ENCODE data around the gene SPTA1.
"Not testable (repeated sequence)": the region's sequence is repeated elsewhere in the genome, so short reads cannot be mapped to it uniquely, and the experiment has no call there.

SPTA1 gene

GRCh38 chr1:158706096-158706495 is 19.6 kb upstream of the SPTA1 start:
- TF ChIP-seq CTCF (IDR thresholded peaks at IDR 0.05; ENCODE audit: control extremely low read depth, extremely low read depth, low read depth, missing control alignments), result no peak
- ChIA-PET POLR2A (no interaction called here), CTCF (no interaction called here)
- no peak for DNase-seq (ENCODE audit: extremely low spot score)

GRCh38 chr1:158700552-158700951 is 14.0 kb upstream of the SPTA1 start, which contains the start of gene OR6K2:
Gene OR6K2 (minus strand): TSS chr1:158700652. CDS start chr1:158700652, 0 bp downstream.
- TF ChIP-seq CTCF (IDR thresholded peaks at IDR 0.05; ENCODE audit: control extremely low read depth, extremely low read depth, low read depth, missing control alignments), result no peak
- no peak for DNase-seq (ENCODE audit: extremely low spot score)
- POLR2A ChIA-PET, result no interaction called here
- CTCF ChIA-PET, result no interaction called here

GRCh38 chr1:158694596-158694995 is 8.1 kb upstream of the SPTA1 start:
- ChIA-PET POLR2A (no interaction called here), CTCF (no interaction called here)
- DNase-seq (ENCODE audit: extremely low spot score), result no peak
- TF ChIP-seq CTCF (IDR thresholded peaks at IDR 0.05; ENCODE audit: control extremely low read depth, extremely low read depth, low read depth, missing control alignments), result no peak

- ChIA-PET CTCF (no interaction called here), POLR2A (no interaction called here)
- no peak for TF ChIP-seq CTCF (IDR thresholded peaks at IDR 0.05; ENCODE audit: control extremely low read depth, extremely low read depth, low read depth, missing control alignments)
Measured at GRCh38 chr1:158692356-158692755, 5.8 kb upstream of the SPTA1 start.

GRCh38 chr1:158691907-158692306 is 5.4 kb upstream of the SPTA1 start:
- ChIA-PET POLR2A (no interaction called here), CTCF (no interaction called here)
- no peak for DNase-seq (ENCODE audit: extremely low spot score)
- no peak for TF ChIP-seq CTCF (IDR thresholded peaks at IDR 0.05; ENCODE audit: control extremely low read depth, extremely low read depth, low read depth, missing control alignments)

More at GRCh38 chr1:158692356-158692755, 5.8 kb upstream of the SPTA1 start:
- DNase-seq (ENCODE audit: extremely low spot score), result no peak

GRCh38 chr1:158691149-158691548 is 4.6 kb upstream of the SPTA1 start:
- CTCF ChIA-PET; DNase-seq (ENCODE audit: extremely low spot score); POLR2A ChIA-PET: not testable (repeated sequence)

GRCh38 chr1:158689875-158690274 is 3.4 kb upstream of the SPTA1 start:
- CTCF ChIA-PET, result no interaction called here
- DNase-seq (ENCODE audit: extremely low spot score), result no peak
- TF ChIP-seq CTCF (IDR thresholded peaks at IDR 0.05; ENCODE audit: control extremely low read depth, extremely low read depth, low read depth, missing control alignments), result no peak
- POLR2A ChIA-PET, result no interaction called here
